Activated CD8-positive, alpha-beta memory T cell treated with anti-CD3 and anti-CD28 coated beads, Interleukin-2, amount 50 U/mL, for 24 hours (primary cell): ENCODE measurements around the gene MPIG6B.

ENCODE experiments used
- DNase-seq: peaks from one replicate; pipeline ENCODE4 v3.0.0-alpha.2; 2020; ENCODE audit errors: extremely low read depth

MPIG6B gene

DNA sequence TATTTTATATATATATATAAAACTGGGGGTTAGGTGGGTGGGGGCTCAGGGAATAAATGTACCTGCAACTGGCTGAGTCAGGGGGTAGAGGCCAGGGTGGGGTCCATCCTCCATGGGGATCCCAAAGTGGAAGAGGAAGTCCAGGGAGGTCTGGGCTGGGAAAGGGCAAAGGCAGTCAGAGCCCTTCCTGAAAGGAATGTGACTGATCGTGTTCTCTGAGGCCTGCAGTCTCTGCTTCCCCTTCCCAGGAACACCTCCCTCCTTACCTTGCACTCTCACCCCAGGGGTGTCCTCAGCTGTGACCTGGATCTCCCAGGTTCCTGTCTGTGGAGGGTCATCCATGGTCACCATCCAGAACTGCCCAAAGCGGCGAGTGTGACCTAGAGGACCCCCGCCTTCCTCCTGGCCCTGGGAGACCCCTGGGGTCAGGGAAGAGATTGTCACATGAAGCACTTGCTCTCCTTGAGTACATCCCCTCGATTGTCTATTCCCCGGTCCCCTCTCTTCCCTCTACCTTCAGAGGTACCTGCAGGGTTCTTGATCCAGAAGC is 44.0 kb downstream of the MPIG6B start:
- no peak for DNase-seq

DNA sequence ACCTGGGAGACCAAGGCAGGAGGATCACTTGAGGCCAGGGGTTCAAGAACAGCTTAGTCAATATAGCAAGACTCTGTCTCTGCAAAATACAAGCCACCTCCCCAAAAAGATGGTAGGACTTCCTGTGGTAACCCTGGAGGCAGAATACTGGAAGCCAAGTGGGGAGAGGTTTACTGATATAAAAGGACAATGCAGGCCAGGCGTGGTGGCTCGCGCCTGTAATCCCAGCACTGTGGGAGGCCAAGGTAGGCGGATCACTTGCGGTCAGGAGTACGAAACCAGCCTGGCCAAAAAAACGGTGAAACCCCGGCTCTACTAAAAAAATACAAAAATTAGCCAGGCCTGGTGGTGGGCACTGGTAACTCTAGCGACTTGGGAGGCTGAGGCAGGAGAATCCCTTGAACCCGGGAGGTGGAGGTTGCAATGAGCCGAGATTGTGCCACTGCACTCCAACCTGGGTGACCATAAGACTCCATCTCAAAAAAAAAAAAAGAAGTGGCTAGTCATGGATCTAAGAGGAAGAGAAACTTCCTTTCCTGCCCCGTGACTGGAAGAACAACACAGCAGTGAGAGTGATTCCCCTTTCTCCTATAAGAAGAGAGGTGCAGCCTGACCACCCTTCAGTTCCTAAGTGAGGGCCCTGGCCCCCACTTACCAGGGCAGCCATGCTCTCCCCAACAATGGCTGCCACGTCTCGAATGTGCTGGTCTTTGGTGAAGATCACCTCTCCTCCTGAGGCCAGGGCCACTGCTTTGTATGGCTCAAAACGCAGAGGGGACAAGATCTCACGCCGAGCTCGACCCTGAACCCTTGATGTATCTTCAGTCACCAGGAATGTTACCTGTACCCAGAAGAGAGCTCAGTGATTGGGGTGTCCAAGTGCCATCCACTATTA is 45.4 kb downstream of the MPIG6B start:
- no peak for DNase-seq

DNA sequence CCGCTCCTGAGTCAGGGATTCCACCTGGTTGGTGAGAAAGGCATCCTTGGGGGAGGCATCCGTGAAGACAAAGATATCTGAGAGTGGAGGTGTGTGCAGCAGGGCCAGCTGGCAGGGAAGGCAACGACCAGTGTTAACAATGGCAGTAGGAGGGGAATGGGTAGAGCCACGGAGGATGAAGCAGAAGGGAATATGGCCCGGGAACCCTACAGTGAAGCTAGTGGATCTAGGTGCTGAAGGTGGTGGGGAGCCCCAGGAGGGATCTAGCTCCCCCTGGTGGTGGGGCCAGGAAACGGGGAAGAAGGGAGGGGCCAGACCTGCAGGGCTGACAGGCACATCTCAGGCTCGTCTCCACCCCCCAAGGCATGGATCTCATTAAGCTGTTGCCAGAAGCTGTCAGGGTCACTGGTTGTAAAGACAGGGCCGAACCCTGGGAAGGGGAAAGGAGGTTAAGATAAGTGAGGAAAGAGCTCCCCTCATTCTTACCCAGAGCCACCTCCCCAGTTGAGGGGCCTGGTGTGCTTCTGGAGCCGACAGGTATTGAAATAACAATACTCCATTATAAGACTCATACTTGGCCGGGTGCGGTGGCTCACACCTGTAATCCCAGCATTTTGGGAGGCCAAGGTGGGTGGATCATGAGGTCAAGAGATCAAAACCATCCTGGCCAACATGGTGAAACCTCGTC is 46.7 kb downstream of the MPIG6B start:
- DNase-seq, result peak; percentile 61

DNA sequence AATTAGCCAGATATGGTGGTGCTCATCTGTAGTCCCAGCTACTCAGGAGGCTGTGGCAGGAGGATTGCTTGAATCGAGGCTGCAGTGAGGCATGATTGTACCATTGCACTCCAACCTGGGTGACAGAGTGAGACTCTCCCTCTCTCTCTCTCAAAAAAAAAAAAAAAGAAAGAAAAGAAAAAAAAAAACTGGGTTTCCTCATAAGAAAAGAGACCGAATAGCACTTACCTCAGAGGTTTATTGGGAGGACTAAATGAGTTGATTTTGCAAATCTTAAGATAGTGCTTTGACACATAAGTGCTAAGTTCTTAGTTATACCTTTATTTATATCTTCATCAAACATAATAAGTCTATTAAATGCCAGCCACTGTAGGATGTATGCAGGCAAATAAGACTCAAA is 47.7 kb downstream of the MPIG6B start:
- no peak for DNase-seq

DNA sequence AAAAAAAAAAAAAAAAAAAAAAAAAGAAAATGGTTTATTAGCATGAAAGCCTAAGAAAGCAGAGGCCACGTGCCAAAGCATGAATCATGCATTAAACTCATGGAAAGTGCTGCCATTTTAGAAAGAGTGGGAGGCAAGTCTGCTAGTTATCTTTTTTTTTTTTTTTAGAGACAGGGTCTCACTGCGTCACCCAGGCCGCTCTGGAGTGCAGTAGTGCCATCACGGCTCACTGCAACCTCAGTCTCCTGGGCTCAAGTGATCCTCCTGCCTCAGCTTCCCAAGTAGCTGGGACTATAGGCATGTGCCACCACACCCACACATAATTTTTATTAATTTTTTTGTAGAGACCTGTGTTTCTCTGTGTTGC is 48.8 kb downstream of the MPIG6B start:
- DNase-seq, result no peak

DNA sequence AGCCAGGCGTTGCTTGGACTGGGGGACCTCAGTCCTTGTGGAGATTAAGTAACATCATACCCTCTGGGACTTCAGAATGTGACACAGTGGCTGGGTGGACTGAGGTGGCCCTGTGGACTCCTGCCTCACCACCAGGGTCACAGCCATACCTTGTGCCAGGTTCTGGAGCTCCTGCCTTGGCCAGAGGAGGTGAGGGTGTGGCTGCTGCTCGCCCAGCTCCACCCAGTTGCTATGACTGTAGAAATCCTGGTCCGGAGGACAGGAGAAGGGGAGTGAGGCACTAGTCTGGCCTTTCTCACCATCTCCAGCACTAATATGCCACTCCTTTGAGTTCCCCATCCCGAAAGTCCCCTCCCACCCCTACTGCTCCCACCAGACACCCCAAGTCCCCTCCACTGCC is 52.0 kb downstream of the MPIG6B start:
- DNase-seq, result no peak

DNA sequence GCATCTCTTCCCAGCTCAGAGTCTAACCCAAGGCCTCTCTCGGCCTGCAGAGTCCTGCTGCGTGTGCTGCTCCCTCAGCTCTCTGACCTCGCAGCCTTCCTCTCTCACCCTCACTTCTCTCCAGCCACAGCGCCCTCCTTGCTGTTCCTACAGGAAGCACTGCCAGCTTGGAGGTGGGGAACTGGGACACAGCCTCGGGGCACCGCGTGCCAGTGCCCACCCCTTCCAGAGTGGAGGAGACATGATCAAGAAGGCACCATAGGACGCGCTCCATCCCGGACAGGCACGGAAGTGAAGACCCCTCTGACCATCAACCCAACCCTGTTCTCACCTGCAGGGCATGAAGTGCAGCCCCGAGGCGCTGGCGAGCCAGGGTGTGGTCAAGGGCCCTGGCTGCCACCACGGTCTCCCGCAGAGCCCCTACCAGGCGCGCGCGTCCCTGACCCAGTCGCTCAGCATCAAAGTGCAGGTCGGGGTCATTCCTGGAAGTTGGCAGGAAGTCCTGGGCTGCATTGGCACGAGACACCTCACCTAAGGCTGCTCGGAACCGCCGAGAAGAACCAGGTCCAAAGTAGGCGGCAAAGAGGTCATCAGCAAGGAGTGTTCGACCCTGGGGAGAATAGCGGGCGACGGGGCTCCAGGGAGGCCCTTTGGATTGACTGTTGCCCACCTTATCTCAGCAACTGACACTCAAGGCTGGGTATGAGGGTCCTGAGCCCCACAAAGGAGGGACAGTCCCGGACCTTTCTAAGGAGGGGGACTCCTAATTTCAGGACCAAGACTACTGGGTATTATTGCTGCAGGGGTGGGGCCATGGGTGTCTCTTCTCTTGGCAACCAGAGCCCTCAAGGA is 52.7 kb downstream of the MPIG6B start:
- DNase-seq, result no peak
